H1 (cell line): Measurements from ENCODE around the gene PABPC1L. TPM values are rescaled to one million over a fixed set of nuclear protein-coding genes. Genes with fewer than 3 reads are reported as not detected.

Experiments
- CTCF ChIA-PET: fragments of 300-600 bp; sonication (Branson Sonifier 250); formaldehyde crosslinking; loops from one replicate; lab custom pipeline; 2021; ENCODE audit not compliant: partially characterized antibody; lab: Charles Lee
- POLR2A ChIA-PET: fragments of 300-600 bp; sonication (Branson Sonifier 250); formaldehyde crosslinking; loops from one replicate; lab custom pipeline; 2021; ENCODE audit warnings: inconsistent platforms; ENCODE audit not compliant: partially characterized antibody; lab: Charles Lee
- DNase-seq, 2 experiments: peaks; one replicate each; pipeline versions ENCODE4 v3.0.0 to v3.0.0-alpha.2; 2010 to 2022; ENCODE audit warnings: low spot score in 2 of 2, low read depth in 1 of 2, mixed read lengths in 1 of 2
- FAIRE-seq: peaks from 2 replicates; lab custom pipeline; 2011; peaks lifted over from hg19 to GRCh38; lab: Jason Lieb, UNC
- H2AFZ ChIP-seq: 2 replicates; pipeline ENCODE4 v1.8.1; 2012; ENCODE audit warnings: low read length, inconsistent platforms
- H2AK5ac ChIP-seq: 2 replicates; pipeline ENCODE4 v1.6.1; 2013; ENCODE audit warnings: low read depth, low read length
- H2BK120ac ChIP-seq: replicated peaks from 2 replicates; pipeline ENCODE3; 2013; ENCODE audit warnings: low read depth, low read length, inconsistent platforms
- H2BK12ac ChIP-seq: 2 replicates; pipeline ENCODE4 v1.6.1; 2013; ENCODE audit warnings: low read depth, low read length
- H2BK15ac ChIP-seq: 2 replicates; pipeline ENCODE4 v1.6.1; 2013; ENCODE audit warnings: low read length
- H2BK20ac ChIP-seq: 2 replicates; pipeline ENCODE4 v1.6.1; 2013; ENCODE audit warnings: low read length
- H2BK5ac ChIP-seq: 2 replicates; pipeline ENCODE4 v1.6.1; 2013; ENCODE audit warnings: low read depth, low read length
- H3K14ac ChIP-seq: 2 replicates; pipeline ENCODE4 v1.6.1; 2013; ENCODE audit warnings: inconsistent platforms; ENCODE audit not compliant: insufficient read length
- H3K18ac ChIP-seq: 2 replicates; pipeline ENCODE4 v1.6.1; 2013; ENCODE audit warnings: low read length; ENCODE audit errors: extremely low read depth
- H3K23ac ChIP-seq: 2 replicates; pipeline ENCODE4 v1.6.1; 2013; ENCODE audit warnings: inconsistent platforms; ENCODE audit not compliant: insufficient read length
- H3K23me2 ChIP-seq: 2 replicates; pipeline ENCODE4 v1.6.1; 2013; ENCODE audit warnings: low read depth, low read length
- H3K27ac ChIP-seq: 2 replicates; pipeline ENCODE4 v1.6.1; 2011; ENCODE audit warnings: low read depth, low read length, inconsistent platforms
- H3K27me3 ChIP-seq, 4 experiments: replicated peaks in 1 of 4; 1 replicate in 1 of 4; 2 replicates in 3 of 4; pipeline versions ENCODE4 v1.6.1 to v1.8.1; 2011 to 2013; ENCODE audit warnings: low read length in 3 of 4, mild to moderate bottlenecking in 3 of 4, inconsistent platforms in 2 of 4, mixed read lengths in 2 of 4, moderate library complexity in 1 of 4; ENCODE audit not compliant: control insufficient read depth in 3 of 4, insufficient read depth in 3 of 4; ENCODE audit errors: extremely low read depth in 1 of 4
- H3K36me3 ChIP-seq, 4 experiments: 2 replicates each; pipeline versions ENCODE4 v1.6.1 to v1.8.1; 2011 to 2013; ENCODE audit warnings: mild to moderate bottlenecking in 4 of 4, low read length in 3 of 4, moderate library complexity in 2 of 4, control low read depth in 1 of 4, inconsistent platforms in 1 of 4; ENCODE audit not compliant: insufficient read depth in 4 of 4, control insufficient read depth in 2 of 4
- H3K4ac ChIP-seq: replicated peaks from 2 replicates; pipeline ENCODE3; 2013; ENCODE audit warnings: low read length, low read depth, mixed read lengths, inconsistent platforms; ENCODE audit not compliant: insufficient read length
- H3K4me1 ChIP-seq, 4 experiments: replicated peaks in 1 of 4; 1 replicate in 1 of 4; 2 replicates in 3 of 4; pipeline versions ENCODE4 v1.6.1 to v1.8.1; 2011 to 2013; ENCODE audit warnings: low read length in 3 of 4, inconsistent platforms in 2 of 4, mixed read lengths in 1 of 4; ENCODE audit not compliant: insufficient read depth in 4 of 4, control insufficient read depth in 3 of 4
- H3K4me2 ChIP-seq, 2 experiments: 2 replicates each; pipeline versions ENCODE4 v1.6.1 to v1.8.1; 2011 to 2013; ENCODE audit warnings: low read depth in 2 of 2, low read length in 2 of 2, control low read depth in 1 of 2, inconsistent platforms in 1 of 2, mild to moderate bottlenecking in 1 of 2; ENCODE audit not compliant: insufficient read depth in 1 of 2
- H3K4me3 ChIP-seq, 4 experiments: fragments of 200-600, 300-600 bp in 1 of 4; sonication (generic), shearing (Covaris generic), sonication (Bioruptor Twin) in 1 of 4; 2 replicates each; pipeline versions ENCODE4 v1.5.1 to v1.8.1; 2011 to 2016; ENCODE audit warnings: low read length in 4 of 4, low read depth in 3 of 4, control low read depth in 2 of 4, inconsistent platforms in 2 of 4, mild to moderate bottlenecking in 2 of 4, mixed read lengths in 1 of 4, moderate library complexity in 1 of 4; ENCODE audit not compliant: insufficient read depth in 2 of 4; ENCODE audit errors: extremely low read depth in 1 of 4
- H3K56ac ChIP-seq: replicated peaks from 2 replicates; pipeline ENCODE3; 2013; ENCODE audit warnings: low read depth, mild to moderate bottlenecking, mixed read lengths, low read length, inconsistent platforms; ENCODE audit not compliant: insufficient read length
- H3K79me1 ChIP-seq: 2 replicates; pipeline ENCODE4 v1.6.1; 2013; ENCODE audit warnings: low read depth, low read length, control low read depth
- H3K79me2 ChIP-seq, 2 experiments: 2 replicates each; pipeline versions ENCODE4 v1.6.1 to v1.8.1; 2012 to 2013; ENCODE audit warnings: low read length in 2 of 2, mild to moderate bottlenecking in 2 of 2, inconsistent platforms in 1 of 2; ENCODE audit not compliant: insufficient read depth in 2 of 2, control insufficient read depth in 1 of 2
- H3K9ac ChIP-seq, 4 experiments: replicated peaks in 1 of 4; 1 replicate in 1 of 4; 2 replicates in 3 of 4; pipeline versions ENCODE4 v1.6.1 to v1.8.1; 2011 to 2013; ENCODE audit warnings: low read depth in 3 of 4, low read length in 3 of 4, control low read depth in 2 of 4, mild to moderate bottlenecking in 2 of 4, moderate library complexity in 2 of 4, inconsistent platforms in 1 of 4; ENCODE audit errors: extremely low read depth in 1 of 4
- H3K9me3 ChIP-seq, 2 experiments: 2 replicates each; pipeline versions ENCODE4 v1.6.1 to v1.8.1; 2012 to 2013; ENCODE audit warnings: mild to moderate bottlenecking in 2 of 2, moderate library complexity in 2 of 2, control low read depth in 1 of 2, inconsistent platforms in 1 of 2, low read depth in 1 of 2, low read length in 1 of 2, mixed read lengths in 1 of 2; ENCODE audit not compliant: insufficient read depth in 2 of 2
- H4K20me1 ChIP-seq, 2 experiments: replicated peaks in 1 of 2; 2 replicates each; pipeline versions ENCODE3 to v1.8.1; 2011 to 2013; ENCODE audit warnings: inconsistent platforms in 2 of 2, low read length in 2 of 2, mild to moderate bottlenecking in 1 of 2; ENCODE audit not compliant: insufficient read depth in 2 of 2, control insufficient read depth in 1 of 2
- H4K5ac ChIP-seq: 2 replicates; pipeline ENCODE4 v1.6.1; 2013; ENCODE audit warnings: low read length, low read depth, mixed read lengths, inconsistent platforms; ENCODE audit not compliant: insufficient read length
- H4K8ac ChIP-seq: 2 replicates; pipeline ENCODE4 v1.8.0; 2013; ENCODE audit warnings: mild to moderate bottlenecking, moderate library complexity, low read length, inconsistent platforms; ENCODE audit not compliant: insufficient read depth; ENCODE audit errors: extremely low read depth
- H4K91ac ChIP-seq: replicated peaks from 2 replicates; pipeline ENCODE3; 2013; ENCODE audit warnings: low read length, mixed read lengths, inconsistent platforms; ENCODE audit not compliant: insufficient read length
- ASH2L ChIP-seq: fragments of 200-600, 300-600 bp; sonication (generic); IDR thresholded peaks from one replicate; pipeline ENCODE4 v1.7.1; 2017; ENCODE audit warnings: low read length
- BCL11A ChIP-seq, 2 experiments: IDR thresholded peaks; one replicate each; pipeline ENCODE4 v1.6.1; 2011; ENCODE audit warnings: low read depth in 2 of 2, low read length in 2 of 2, mild to moderate bottlenecking in 2 of 2
- BRCA1 ChIP-seq: IDR thresholded peaks from 2 replicates; pipeline ENCODE4 v1.6.1; 2012; ENCODE audit warnings: low read depth, low read length, improper control_type of control experiment
- CEBPB ChIP-seq: IDR thresholded peaks from 2 replicates; pipeline ENCODE4 v1.6.1; 2012; ENCODE audit warnings: low read depth, low read length
- CREB1 ChIP-seq: IDR thresholded peaks from 2 replicates; pipeline ENCODE4 v1.6.1; 2012; ENCODE audit warnings: inconsistent platforms
- EP300 ChIP-seq, 2 experiments: IDR thresholded peaks; 1 replicate in 1 of 2; 2 replicates in 1 of 2; pipeline ENCODE4 v1.6.1; 2011 to 2012; ENCODE audit warnings: low read depth in 2 of 2, low read length in 2 of 2, mild to moderate bottlenecking in 2 of 2, borderline replicate concordance in 1 of 2, inconsistent platforms in 1 of 2, moderate library complexity in 1 of 2
- GTF2F1 ChIP-seq: IDR thresholded peaks from 2 replicates; pipeline ENCODE4 v1.6.1; 2012; ENCODE audit warnings: low read depth, low read length, improper control_type of control experiment, borderline replicate concordance
- HDAC6 ChIP-seq: IDR thresholded peaks from one replicate; pipeline ENCODE4 v1.7.1; 2012; ENCODE audit warnings: low read depth, mild to moderate bottlenecking, inconsistent platforms, low read length, moderate library complexity
- KDM1A ChIP-seq: fragments of 200-600, 300-600 bp; sonication (generic); IDR thresholded peaks from 2 replicates; pipeline ENCODE4 v1.7.1; 2016; ENCODE audit warnings: mild to moderate bottlenecking, low read length, borderline replicate concordance
- PHF8 ChIP-seq: fragments of 200-600 bp; sonication (generic); conservative IDR thresholded peaks from 2 replicates; pipeline ENCODE4 v1.7.1; 2012; ENCODE audit warnings: low read depth, mild to moderate bottlenecking, inconsistent platforms, low read length, moderate library complexity
- SP1 ChIP-seq: IDR thresholded peaks from 2 replicates; pipeline ENCODE4 v1.6.1; 2011; ENCODE audit warnings: low read depth, low read length
- SP2 ChIP-seq: IDR thresholded peaks from 2 replicates; pipeline ENCODE4 v1.6.1; 2012; ENCODE audit warnings: mild to moderate bottlenecking, low read length, inconsistent platforms
- TAF1 ChIP-seq: IDR thresholded peaks from 2 replicates; pipeline ENCODE4 v1.6.1; 2011; ENCODE audit warnings: mild to moderate bottlenecking, low read depth, low read length
- WGBS, 2 experiments: shearing (Covaris generic) in 1 of 2; methylation state at CpG; one replicate each; pipeline versions ENCODE4 v1.1.6 to v1.1.7; 2013 to 2015; ENCODE audit warnings: low lambda C conversion rate in 2 of 2, mixed read lengths in 2 of 2, inconsistent platforms in 1 of 2, low coverage in 1 of 2, missing lambda C conversion rate in 1 of 2; ENCODE audit not compliant: insufficient replicate concordance in 2 of 2, insufficient coverage in 1 of 2, insufficient read length in 1 of 2; ENCODE audit errors: extremely low coverage in 1 of 2, missing lambda C conversion rate in 1 of 2; 5-methylcytosine and 5-hydroxymethylcytosine counted together
- polyA plus RNA-seq, 7 experiments: library from polyadenylated mRNA; depleted of rRNA in 3 of 7; stranded (reverse) in 5 of 7; unstranded in 2 of 7; fragments of >200 nt in 5 of 7; fragments of 200-250 nt in 2 of 7; gene quantifications; 1 replicate in 5 of 7; 2 replicates in 1 of 7; 4 replicates in 1 of 7; pipeline versions ENCODE4 v1.2.1 to v1.2.3, GENCODE V29; 2011 to 2013; ENCODE audit warnings: missing spikeins in 2 of 7, mixed read lengths in 2 of 7
- total RNA-seq: library from RNA; stranded (reverse); fragmentation: NEBNext Ultra II Directional; extraction: Animal tissue kit (Norgen Biotek cat#: 25700); gene quantifications from 2 replicates; pipeline ENCODE4 v1.2.1, GENCODE V29; 2021
- TF ChIP-seq, protein P1 (sequence below): IDR thresholded peaks from 2 replicates; pipeline ENCODE4 v1.6.1; 2011; ENCODE audit warnings: low read depth, mild to moderate bottlenecking, low read length; ENCODE audit not compliant: insufficient read depth

PABPC1L gene
- total and polyA plus RNA-seq, 2 of the 8 experiments (the other 6 are each of a cell fraction or from before 2014, with no cell fraction given): 61.1 to 108 TPM

DNA sequence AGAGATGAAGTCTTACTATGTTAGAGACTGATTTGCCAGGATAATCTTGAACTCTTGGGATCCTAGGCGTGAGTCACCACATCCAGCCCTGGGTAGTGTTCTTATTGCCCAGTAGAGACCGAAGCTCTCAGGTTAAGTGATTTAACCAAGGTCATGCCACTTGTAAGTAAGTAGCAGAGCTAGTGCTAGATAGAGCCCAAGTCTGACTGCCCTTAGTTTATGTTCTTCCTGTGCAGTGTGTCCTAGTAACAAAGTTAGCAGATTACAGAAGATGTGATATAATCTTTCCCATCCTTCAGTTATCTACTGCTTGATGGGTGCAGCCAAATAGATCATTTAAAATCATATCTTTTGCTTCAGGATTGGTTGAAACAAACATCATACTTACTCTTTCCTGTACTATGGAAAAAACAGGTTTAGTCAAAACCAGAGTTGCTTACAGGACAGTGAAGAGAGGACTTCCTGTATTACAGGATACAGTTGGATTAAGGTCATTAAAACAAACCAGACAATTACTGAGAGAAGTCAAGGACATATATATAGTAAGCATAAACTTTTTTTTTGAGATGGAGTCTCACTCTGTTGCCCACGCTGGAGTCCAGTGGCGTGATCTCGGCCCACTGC, 9.5 kb upstream of the PABPC1L start:
- Histone ChIP-seq H3K23me2 (no peaks in the 10 kb centered on the region), H2BK12ac (no peak overlapping the region), H2BK15ac (no peak overlapping the region), H2AFZ (no peak overlapping the region), H3K4me1 (no peaks in the 10 kb centered on the region), H3K9me3 (no peaks in the 10 kb centered on the region), H3K79me2 (peaks cover 14 to 69% of the 10 kb centered on the region in 2 experiments), H3K18ac (no peak overlapping the region), H3K4ac (no peak overlapping the region), H2BK120ac (no peak overlapping the region), H3K4me2 (no peak overlapping the region), H3K14ac (no peak overlapping the region), H4K20me1 (peaks cover 15 to 22% of the 10 kb centered on the region in 2 experiments), H3K23ac (no peak overlapping the region), H2AK5ac (no peak overlapping the region), H2BK20ac (no peak overlapping the region), H4K91ac (no peak overlapping the region), H3K36me3 (peaks cover 9 to 44% (median 31%) of the 10 kb centered on the region in 4 experiments; a peak in 7 of 8 replicates), H2BK5ac (no peak overlapping the region), H3K27ac (no peak overlapping the region), H4K8ac (no peak overlapping the region), H3K9ac (no peak overlapping the region), H3K56ac (no peak overlapping the region), H3K27me3 (no peaks in the 10 kb centered on the region), H4K5ac (no peak overlapping the region), H3K79me1 (peaks cover 6% of the 10 kb centered on the region; the same call in 1 of the 2 replicates), H3K4me3 (no peak overlapping the region)
- CTCF ChIA-PET: interaction anchor here (1.3 to 2.1 kb wide), 2 partner anchors 11 to 17 kb away, joined by 4 to 5 read pairs; no protein-coding TSS in a partner anchor
- 82% methylated on average over 5 of the region's 5 CpGs; no CpG with 5 or more reads in 1 of the 2 experiments for WGBS, 2 experiments
- POLR2A ChIA-PET: interaction anchor here (0.7 to 1.9 kb wide), 4 partner anchors 9 to 53 kb away, joined by 3 to 5 read pairs (median 4); partner anchors contain the start of genes PABPC1L and YWHAB
- no peak for FAIRE-seq
- DNase-seq: no peak
- TF ChIP-seq, protein P1, sequence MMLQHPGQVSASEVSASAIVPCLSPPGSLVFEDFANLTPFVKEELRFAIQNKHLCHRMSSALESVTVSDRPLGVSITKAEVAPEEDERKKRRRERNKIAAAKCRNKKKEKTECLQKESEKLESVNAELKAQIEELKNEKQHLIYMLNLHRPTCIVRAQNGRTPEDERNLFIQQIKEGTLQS: no peak
- no peak for TF ChIP-seq SP2
- TF ChIP-seq PHF8: no peak
- no peak for TF ChIP-seq BRCA1
- no peak for TF ChIP-seq BCL11A (IDR thresholded peaks at IDR 0.05; ENCODE audit: low read depth in 2 of 2, low read length in 2 of 2)
- TF ChIP-seq KDM1A: no peak
- TF ChIP-seq ASH2L: no peak
- TF ChIP-seq GTF2F1: no peak
- no peak for TF ChIP-seq CEBPB
- TF ChIP-seq EP300 (IDR thresholded peaks at IDR 0.05; ENCODE audit: borderline replicate concordance in 1 of 2, low read depth in 2 of 2, low read length in 2 of 2): no peak
- TF ChIP-seq CREB1: no peak
- no peak for TF ChIP-seq TAF1
- TF ChIP-seq SP1: no peak
- no peak for TF ChIP-seq HDAC6
